ACHN (cell line): ENCODE data around the gene ADRB2.
"Not testable (repeated sequence)": the region's sequence is repeated elsewhere in the genome, so short reads cannot be mapped to it uniquely, and the experiment has no call there.

Source experiments
- DNase-seq: peaks from one replicate; pipeline ENCODE4 v3.0.0-alpha.2; 2015
- in situ Hi-C: cut with HindIII; loops from 2 replicates; pipeline ENCODE4 v1.10.0; 2017; ENCODE audit warnings: low sequenced_read_pairs, low pct_ligation_motif_present, low pct_unique_long_range_greater_than_20kb

Gene ADRB2

DNA sequence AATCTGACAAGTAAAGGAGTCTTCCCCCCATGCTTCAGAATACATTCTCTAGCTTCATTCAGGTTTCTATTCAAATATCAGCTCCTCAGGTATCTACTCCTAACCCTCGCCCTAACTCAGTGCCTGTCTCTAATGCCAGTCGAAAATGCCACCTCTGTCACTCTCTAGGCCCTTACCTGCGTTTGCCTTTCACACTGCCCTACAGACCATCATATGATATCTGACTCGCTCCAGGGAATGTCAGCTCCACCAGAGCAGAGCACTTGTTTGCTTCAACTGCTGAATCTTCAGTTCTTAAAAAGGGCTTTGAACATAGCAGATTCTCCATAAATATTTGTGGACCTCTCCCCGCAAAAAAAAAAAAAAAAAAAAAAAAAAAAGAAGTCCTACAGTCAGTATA lies 46.7 kb downstream of the ADRB2 start:
- no peak for DNase-seq
- in situ Hi-C loops: no loop called here

DNA sequence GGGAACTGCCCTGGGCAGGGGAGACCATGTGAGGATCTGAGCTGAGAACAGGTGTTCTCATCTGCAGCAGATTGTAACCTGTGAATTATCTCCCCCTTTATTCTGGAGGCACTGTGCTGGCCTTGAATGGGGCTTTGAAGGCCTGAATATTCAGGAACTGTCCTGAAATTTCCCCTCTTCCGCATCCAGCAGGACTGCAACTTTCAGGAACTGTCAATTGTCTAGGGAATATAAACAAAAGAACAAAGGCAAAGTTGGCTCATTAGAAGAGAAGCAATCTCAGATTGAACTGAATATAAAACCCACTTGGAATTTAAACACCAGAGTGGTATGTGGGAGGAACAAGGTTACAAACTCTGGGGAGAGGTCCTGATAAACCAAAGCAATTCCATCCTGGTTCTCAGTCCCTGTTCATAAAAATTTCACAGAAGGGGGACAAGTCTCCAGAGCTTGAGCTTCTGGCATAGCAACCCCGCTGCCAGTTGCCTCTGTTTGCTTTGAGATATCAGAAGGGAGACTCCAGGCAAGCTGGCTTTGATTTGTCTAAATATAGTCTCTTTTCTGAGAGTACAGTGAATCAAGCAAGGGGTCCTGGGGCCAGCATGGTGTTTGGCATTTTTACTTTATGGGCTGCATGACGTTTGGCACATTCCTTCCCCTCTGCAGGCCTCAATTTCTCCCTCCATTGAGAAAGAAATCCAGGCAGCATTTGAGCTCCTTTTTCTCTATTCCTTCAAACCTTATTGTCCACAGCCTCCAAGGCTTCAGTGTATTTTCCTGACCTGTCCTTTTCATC lies 47.5 kb downstream of the ADRB2 start:
- no peak for DNase-seq
- in situ Hi-C loops: no loop called here

DNA sequence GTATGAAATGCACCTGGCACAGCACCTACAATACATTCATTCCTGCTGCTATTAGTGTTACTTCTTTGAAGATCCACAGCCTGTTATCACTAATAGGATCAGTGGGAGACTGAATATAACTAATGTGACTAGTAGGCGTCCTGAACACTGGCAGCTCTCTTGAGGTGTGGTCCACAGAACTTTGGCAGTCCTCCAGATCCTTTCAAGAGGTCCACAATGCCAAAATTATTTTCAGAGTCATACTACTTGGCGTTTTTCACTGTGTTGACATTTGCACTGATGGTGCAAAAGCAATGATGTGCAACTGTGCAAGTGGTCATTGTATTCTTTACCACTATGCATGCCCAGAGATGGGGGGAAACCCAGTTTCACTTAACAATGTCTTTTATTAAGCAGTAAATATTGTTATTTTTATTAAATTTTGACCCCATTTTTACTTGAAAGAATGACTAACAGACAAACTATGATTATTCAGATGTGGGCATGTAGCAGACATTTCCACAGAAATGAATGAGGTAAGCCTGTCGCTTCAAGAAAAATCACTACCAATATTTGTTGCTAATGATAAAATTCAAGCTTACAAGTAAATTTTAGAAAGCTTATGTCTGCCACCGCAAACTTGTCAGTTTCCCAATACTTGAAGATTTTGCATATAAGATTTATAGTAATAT lies 48.9 kb downstream of the ADRB2 start:
- no peak for DNase-seq
- in situ Hi-C loops: no loop called here

DNA sequence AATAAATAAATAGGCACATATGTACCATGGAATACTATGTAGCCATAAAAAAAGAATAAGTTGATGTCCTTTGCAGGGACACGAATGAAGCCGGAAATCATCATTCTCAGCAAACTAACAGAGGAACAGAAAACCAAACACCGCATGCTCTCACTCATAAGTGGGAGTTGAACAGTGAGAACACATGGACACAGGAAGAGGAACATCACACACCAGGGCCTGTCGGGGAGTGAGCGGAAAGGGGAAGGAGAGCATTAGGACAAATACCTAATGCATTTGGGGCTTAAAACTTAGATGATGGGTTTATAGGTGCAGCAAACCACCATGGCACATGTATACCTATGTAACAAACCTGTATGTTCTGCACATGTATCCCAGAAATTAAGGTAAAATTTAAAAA lies 51.0 kb downstream of the ADRB2 start:
- in situ Hi-C loops, DNase-seq: not testable (repeated sequence)
